Chondrocyte (in vitro differentiated cells): ENCODE data around the gene MPZL2. TPM values are rescaled to one million over a fixed set of nuclear protein-coding genes. Genes with fewer than 3 reads are reported as not detected.

ENCODE experiments used
- DNase-seq: peaks from one replicate; pipeline ENCODE4 v3.0.0; 2021; ENCODE audit warnings: mixed read lengths, low spot score
- H3K27ac Mint-ChIP-seq: one replicate; pipeline ENCODE4 v1.8.0; 2021; ENCODE audit warnings: mild to moderate bottlenecking, moderate library complexity, mixed read lengths; ENCODE audit not compliant: unreplicated experiment
- H3K27me3 Mint-ChIP-seq: 2 replicates; pipeline ENCODE4 v1.8.0; 2021; ENCODE audit warnings: low read depth, mixed read lengths
- H3K36me3 Mint-ChIP-seq: 2 replicates; pipeline ENCODE4 v1.8.0; 2021; ENCODE audit warnings: low read depth, mixed read lengths
- H3K4me1 Mint-ChIP-seq: 2 replicates; pipeline ENCODE4 v1.8.0; 2021; ENCODE audit warnings: low read depth, mild to moderate bottlenecking, mixed read lengths
- H3K4me3 Mint-ChIP-seq: one replicate; pipeline ENCODE4 v1.8.0; 2021; ENCODE audit warnings: mild to moderate bottlenecking, moderate library complexity, mixed read lengths; ENCODE audit not compliant: unreplicated experiment
- H3K9me3 Mint-ChIP-seq: 2 replicates; pipeline ENCODE4 v1.8.0; 2021; ENCODE audit warnings: low read depth, mixed read lengths
- CTCF ChIP-seq: fragments of 200-600 bp; sonication (generic); IDR thresholded peaks from 2 replicates; pipeline ENCODE4 v1.5.0; 2021; ENCODE audit warnings: antibody characterized with exemption, mild to moderate bottlenecking, moderate library complexity
- total RNA-seq: library from RNA; stranded (reverse); gene quantifications from 3 replicates; pipeline ENCODE4 v1.2.1, GENCODE V29; 2021

MPZL2 gene
- total RNA-seq, 1 donor from 2014 or later, result not detected

DNA sequence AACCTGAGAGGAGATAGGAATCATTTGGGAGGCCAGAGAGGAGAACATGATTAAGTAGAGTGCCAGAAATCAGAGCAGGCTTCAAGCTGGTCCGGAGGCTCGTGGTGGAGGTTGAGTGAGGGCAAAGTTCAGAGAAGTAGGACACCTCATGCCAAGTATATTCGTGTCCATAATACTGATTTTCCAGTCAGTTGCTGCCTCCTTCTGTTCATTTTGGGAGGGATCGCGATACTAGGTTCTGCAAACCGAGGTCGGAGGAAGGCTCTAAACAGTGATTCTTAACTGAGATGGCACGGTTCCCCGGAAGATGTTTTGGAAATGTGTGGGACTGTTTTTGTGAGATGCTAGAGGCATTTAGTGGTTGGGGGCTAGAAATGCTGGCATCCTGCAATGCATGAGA lies 26.8 kb upstream of the MPZL2 start:
- peak; percentile 50 for TF ChIP-seq CTCF
- H3K4me3 Mint-ChIP-seq, result no peak overlapping the region
- peaks cover 5% of the 10 kb centered on the region for H3K9me3 Mint-ChIP-seq
- H3K36me3 Mint-ChIP-seq, result no peaks in the 10 kb centered on the region
- peaks cover 47% of the 10 kb centered on the region for H3K27me3 Mint-ChIP-seq
- DNase-seq, result no peak
- no peaks in the 10 kb centered on the region for H3K4me1 Mint-ChIP-seq
- H3K27ac Mint-ChIP-seq, result no peak overlapping the region

DNA sequence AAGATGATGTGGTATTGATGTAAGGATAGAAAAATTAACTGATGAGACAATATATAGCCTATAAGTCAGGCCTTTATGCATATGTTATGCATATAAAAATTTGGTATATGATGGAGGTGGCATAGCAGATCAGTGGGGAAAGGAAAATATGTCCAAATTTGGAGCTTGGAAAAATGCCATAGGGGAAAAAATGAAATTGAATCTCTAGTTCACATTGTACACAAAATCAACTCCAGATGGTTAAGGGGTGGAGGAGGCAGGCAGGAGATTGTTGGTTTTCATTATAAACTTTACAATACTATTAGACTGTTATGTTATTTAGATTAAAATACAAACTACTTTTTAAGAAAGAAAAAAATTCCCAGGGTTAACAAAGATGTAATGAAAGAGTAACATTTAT lies 25.3 kb upstream of the MPZL2 start:
- H3K36me3 Mint-ChIP-seq, result no peaks in the 10 kb centered on the region

GRCh38 chr11:118287006-118287405 lies 22.9 kb upstream of the MPZL2 start:
- Mint-ChIP-seq H3K27me3 (peaks cover 33% of the 10 kb centered on the region), H3K9me3 (peaks cover 3% of the 10 kb centered on the region), H3K36me3 (no peaks in the 10 kb centered on the region), H3K4me3 (no peak overlapping the region), H3K27ac (no peak overlapping the region), H3K4me1 (no peaks in the 10 kb centered on the region)
- TF ChIP-seq CTCF, result no peak
- DNase-seq, result no peak

More for the DNA sequence above, 25.3 kb upstream of the MPZL2 start:
- TF ChIP-seq CTCF, result no peak
- Mint-ChIP-seq H3K9me3 (peaks cover 5% of the 10 kb centered on the region), H3K27ac (no peak overlapping the region), H3K4me1 (no peaks in the 10 kb centered on the region), H3K27me3 (peaks cover 39% of the 10 kb centered on the region), H3K4me3 (no peak overlapping the region)
- DNase-seq, result no peak

DNA sequence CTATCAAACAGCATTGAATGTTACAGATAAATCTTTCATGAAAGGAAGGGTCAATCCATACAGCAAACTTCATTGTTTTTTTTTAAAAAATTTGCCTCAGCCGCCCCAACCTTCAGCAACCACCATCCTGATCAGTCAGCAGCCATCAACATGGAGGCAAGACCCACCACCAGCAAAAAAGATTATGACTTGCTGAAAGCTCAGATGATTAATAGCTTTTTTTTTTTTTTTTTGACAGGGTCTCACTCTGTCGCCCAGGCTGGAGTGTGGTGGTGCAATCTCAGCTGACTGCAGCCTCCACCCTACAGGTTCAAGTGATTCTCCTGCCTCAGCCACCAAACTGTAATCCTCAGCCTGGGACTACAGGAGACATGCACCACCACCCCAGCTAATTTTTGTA lies 22.4 kb upstream of the MPZL2 start:
- Mint-ChIP-seq H3K36me3 (no peaks in the 10 kb centered on the region), H3K27ac (no peak overlapping the region), H3K4me1 (no peaks in the 10 kb centered on the region), H3K4me3 (no peak overlapping the region), H3K27me3 (peaks cover 29% of the 10 kb centered on the region), H3K9me3 (peaks cover 3% of the 10 kb centered on the region)
- TF ChIP-seq CTCF, result no peak
- DNase-seq, result no peak

DNA sequence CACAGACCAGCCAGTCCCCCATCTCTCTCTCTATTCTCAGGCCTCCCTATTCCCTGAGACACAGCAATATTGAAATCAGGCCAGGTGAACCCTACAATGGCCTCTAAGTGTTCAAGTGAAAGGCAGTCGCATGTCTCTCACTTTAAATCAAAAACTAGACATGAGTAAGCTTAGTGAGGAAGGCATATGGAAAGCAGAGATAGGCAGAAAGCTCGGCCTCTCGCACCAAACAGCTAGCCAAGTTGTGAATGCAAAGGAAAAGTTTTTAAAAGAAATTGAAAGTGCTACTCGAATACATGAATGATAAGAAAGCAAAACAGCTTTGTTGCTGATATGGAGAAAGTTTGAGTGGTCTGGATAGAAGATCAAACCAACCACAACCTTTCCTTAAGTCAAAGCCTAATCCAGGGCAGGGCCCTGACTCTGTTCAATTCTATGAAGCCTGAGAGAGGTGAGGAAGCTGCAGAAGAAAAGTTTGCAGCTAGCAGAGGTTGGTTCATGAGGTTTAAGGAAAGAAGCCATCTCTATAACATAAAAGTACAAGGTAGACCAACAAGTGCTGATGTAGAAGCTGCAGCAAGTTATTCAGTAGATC lies 19.8 kb upstream of the MPZL2 start:
- no peak for DNase-seq
- Mint-ChIP-seq H3K27me3 (peaks cover 22% of the 10 kb centered on the region), H3K27ac (no peak overlapping the region), H3K36me3 (no peaks in the 10 kb centered on the region), H3K4me1 (no peaks in the 10 kb centered on the region), H3K9me3 (no peaks in the 10 kb centered on the region), H3K4me3 (no peak overlapping the region)
- TF ChIP-seq CTCF, result no peak
